HCT116 (cell line): ENCODE data around the gene FRMD4A. TPM values are rescaled to one million over a fixed set of nuclear protein-coding genes. Genes with fewer than 3 reads are reported as not detected.

Experiments
- ATAC-seq: fragments of 200-7000 bp; cut with Tn5 transposase; 2 replicates; pipeline ENCODE4 v1.9.1; 2020; ENCODE audit warnings: mild to moderate bottlenecking, moderate library complexity
- BruUV-seq: library from RNA; stranded (reverse); fragments of 400-500 nt; replicated peaks from 2 replicates; lab custom pipeline; 2021; lab: Mats Ljungman, UMichigan
- CTCF ChIA-PET: fragments of 300-600 bp; sonication (Branson Sonifier 250); formaldehyde crosslinking; loops from one replicate; lab custom pipeline; 2021; ENCODE audit warnings: antibody characterized with exemption; lab: Charles Lee
- POLR2A ChIA-PET: fragments of 300-600, 350-600 bp; sonication (Branson Sonifier 250); formaldehyde crosslinking; loops from one replicate; lab custom pipeline; 2021; ENCODE audit warnings: antibody characterized with exemption; lab: Charles Lee
- RAD21 ChIA-PET, 2 experiments: fragments of 300-600 bp; sonication (Branson Sonifier 250); formaldehyde crosslinking; loops; one replicate each; lab custom pipeline; 2023; ENCODE audit warnings: low total read pairs in 2 of 2; ENCODE audit not compliant: uncharacterized antibody in 2 of 2, unreplicated experiment in 2 of 2, low non-redundant PET in 1 of 2; lab: Charles Lee
- DNase-seq: peaks from one replicate; pipeline ENCODE4 v3.0.0-alpha.2; 2010; ENCODE audit warnings: low read depth, low spot score
- H2AFZ ChIP-seq: fragments of 200-600 bp; shearing (Covaris generic), sonication (generic); 2 replicates; pipeline ENCODE4 v1.6.1; 2017; ENCODE audit warnings: low read depth, mixed run types, mixed read lengths, antibody characterized with exemption, low read length; ENCODE audit not compliant: poor library complexity, severe bottlenecking
- H3K27ac ChIP-seq: 2 replicates; pipeline ENCODE4 v1.5.1; 2012; ENCODE audit warnings: low read depth, low read length
- H3K27me3 ChIP-seq: fragments of 200-600 bp; sonication (generic); 2 replicates; pipeline ENCODE4 v1.6.1; 2016; ENCODE audit warnings: mixed run types, low read length, mixed read lengths; ENCODE audit not compliant: insufficient read depth
- H3K36me3 ChIP-seq, 2 experiments: fragments of 200-500 bp in 1 of 2; fragments of 200-600 bp in 1 of 2; sonication (Bioruptor generic) in 1 of 2; sonication (generic) in 1 of 2; 2 replicates each; pipeline versions ENCODE4 v1.5.1 to v1.6.1; 2014 to 2016; ENCODE audit warnings: low read length in 2 of 2, inconsistent platforms in 1 of 2, mixed read lengths in 1 of 2, mixed run types in 1 of 2; ENCODE audit not compliant: insufficient read depth in 2 of 2, control insufficient read depth in 1 of 2
- H3K4me1 ChIP-seq, 2 experiments: fragments of 200-600 bp in 1 of 2; sonication (generic) in 1 of 2; 2 replicates each; pipeline versions ENCODE4 v1.5.1 to v1.6.1; 2012 to 2017; ENCODE audit warnings: low read length in 2 of 2, inconsistent platforms in 1 of 2, mild to moderate bottlenecking in 1 of 2, mixed read lengths in 1 of 2, mixed run types in 1 of 2, moderate library complexity in 1 of 2; ENCODE audit not compliant: insufficient read depth in 2 of 2, control insufficient read depth in 1 of 2
- H3K4me2 ChIP-seq: fragments of 200-600 bp; sonication (generic); 2 replicates; pipeline ENCODE4 v1.6.1; 2017; ENCODE audit warnings: mixed run types, low read length, mixed read lengths
- H3K4me3 ChIP-seq, 2 experiments: fragments of 200-600 bp in 1 of 2; sonication (generic) in 1 of 2; replicated peaks in 1 of 2; 2 replicates each; pipeline ENCODE4 v1.5.1; 2011 to 2016; ENCODE audit warnings: low read length in 2 of 2, control low read depth in 1 of 2, low read depth in 1 of 2, mild to moderate bottlenecking in 1 of 2, mixed read lengths in 1 of 2, mixed run types in 1 of 2
- H3K79me2 ChIP-seq: fragments of 200-600 bp; sonication (generic); 2 replicates; pipeline ENCODE4 v1.6.1; 2017; ENCODE audit warnings: mild to moderate bottlenecking, mixed run types, low read length, moderate library complexity, mixed read lengths; ENCODE audit not compliant: insufficient read depth
- H3K9ac ChIP-seq: fragments of 200-600 bp; sonication (generic); 2 replicates; pipeline ENCODE4 v1.6.1; 2016; ENCODE audit warnings: low read length, mixed read lengths
- H3K9me2 ChIP-seq: fragments of 200-600 bp; sonication (generic), shearing (Covaris generic); 2 replicates; pipeline ENCODE4 v1.6.1; 2017; ENCODE audit warnings: mixed run types, mild to moderate bottlenecking, moderate library complexity; ENCODE audit not compliant: insufficient read depth
- H3K9me3 ChIP-seq, 2 experiments: fragments of 200-500 bp in 1 of 2; fragments of 200-600 bp in 1 of 2; sonication (Bioruptor generic) in 1 of 2; sonication (generic) in 1 of 2; 2 replicates each; pipeline ENCODE4 v1.6.1; 2014 to 2017; ENCODE audit warnings: low read length in 2 of 2, mixed read lengths in 2 of 2, inconsistent platforms in 1 of 2, low read depth in 1 of 2, mild to moderate bottlenecking in 1 of 2, mixed run types in 1 of 2, moderate library complexity in 1 of 2; ENCODE audit not compliant: control insufficient read depth in 1 of 2, insufficient read depth in 1 of 2
- H4K20me1 ChIP-seq: fragments of 200-600 bp; sonication (generic), shearing (Covaris generic); 2 replicates; pipeline ENCODE4 v1.6.1; 2017; ENCODE audit warnings: mixed run types, mild to moderate bottlenecking, moderate library complexity; ENCODE audit not compliant: insufficient read depth
- CBX3 ChIP-seq: IDR thresholded peaks from 2 replicates; pipeline ENCODE4 v1.6.1; 2012; ENCODE audit warnings: low read depth
- EZH2 ChIP-seq: fragments of 200-600 bp; sonication (generic); IDR thresholded peaks from 2 replicates; pipeline ENCODE4 v1.6.1; 2017; ENCODE audit warnings: antibody characterized with exemption, mixed run types
- EZH2phosphoT487 ChIP-seq: fragments of 200-600 bp; IDR thresholded peaks from 2 replicates; pipeline ENCODE4 v1.6.1; 2018; ENCODE audit warnings: antibody characterized with exemption, borderline replicate concordance
- RAD21 ChIP-seq: IDR thresholded peaks from 2 replicates; pipeline ENCODE4 v1.6.1; 2012; ENCODE audit warnings: low read depth, mild to moderate bottlenecking
- SP1 ChIP-seq: IDR thresholded peaks from 2 replicates; pipeline ENCODE4 v1.6.1; 2012; ENCODE audit warnings: low read depth
- SRF ChIP-seq: IDR thresholded peaks from 2 replicates; pipeline ENCODE4 v1.6.1; 2012; ENCODE audit warnings: low read depth
- TCF7L2 ChIP-seq: IDR thresholded peaks from 2 replicates; pipeline ENCODE4 v1.7.0; 2011; ENCODE audit warnings: borderline replicate concordance, inconsistent platforms; ENCODE audit not compliant: insufficient read depth, insufficient read length; ENCODE audit errors: extremely low read depth
- ZFX ChIP-seq: fragments of 450-650 bp; IDR thresholded peaks from 2 replicates; pipeline ENCODE4 v1.6.1; 2017
- ZNF274 ChIP-seq: fragments of 200-500 bp; sonication (Bioruptor generic); IDR thresholded peaks from 2 replicates; pipeline ENCODE4 v1.6.1; 2014; ENCODE audit warnings: mild to moderate bottlenecking, low read depth, low read length, inconsistent platforms
- intact Hi-C: fragments of 100-400 bp; cut with micrococcal nuclease; formaldehyde crosslinking; loops from 2 replicates; pipeline ENCODE4 v1.10.0; 2022
- total RNA-seq: library from RNA; stranded (reverse); gene quantifications from one replicate; pipeline ENCODE4 v1.2.1, GENCODE V29; 2021; ENCODE audit not compliant: unreplicated experiment
- TF ChIP-seq, protein P1 (sequence below), 3 experiments: fragments of 200-600 bp in 1 of 3; sonication (generic) in 1 of 3; IDR thresholded peaks in 2 of 3; conservative IDR thresholded peaks in 1 of 3; 2 replicates each; pipeline ENCODE4 v1.5.1; 2012 to 2017; ENCODE audit warnings: low read depth in 2 of 3, low read length in 2 of 3, antibody characterized with exemption in 1 of 3, borderline replicate concordance in 1 of 3, control low read depth in 1 of 3, mild to moderate bottlenecking in 1 of 3, mixed read lengths in 1 of 3, mixed run types in 1 of 3, moderate library complexity in 1 of 3; ENCODE audit not compliant: insufficient read depth in 1 of 3

The FRMD4A gene
- total RNA-seq, 1 experiment from 2014 or later: 0.20 TPM

DNA sequence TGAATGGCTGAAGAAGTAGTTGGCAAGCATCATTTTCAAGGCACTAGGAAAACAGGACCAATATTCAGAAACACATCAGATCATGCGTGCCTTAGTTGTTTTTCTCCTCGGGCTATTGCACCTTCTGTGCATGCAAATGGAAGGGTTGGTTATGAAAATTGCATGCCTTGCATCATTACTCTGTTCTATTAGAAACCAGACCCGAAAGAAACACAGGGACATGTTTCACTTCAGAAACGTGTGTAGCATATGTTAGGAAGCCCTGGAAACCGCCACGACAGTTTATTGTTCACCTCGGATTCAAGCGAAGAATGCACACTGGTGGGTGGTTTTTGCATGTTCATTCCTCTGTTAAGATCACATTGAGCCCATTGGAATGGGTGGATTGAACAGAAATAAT is 214.7 kb downstream of the FRMD4A start:
- intact Hi-C loops: no loop called here
- POLR2A ChIA-PET: no interaction called here
- DNase-seq (no peak), ATAC-seq (no peak)
- no peak overlapping the region for H3K4me3 ChIP-seq
- H3K9ac ChIP-seq: no peak overlapping the region
- H3K79me2 ChIP-seq: no peaks in the 10 kb centered on the region
- RAD21 ChIA-PET: no interaction called here
- no peaks in the 10 kb centered on the region for H3K36me3 ChIP-seq
- no peak overlapping the region for H2AFZ ChIP-seq
- no peaks in the 10 kb centered on the region for H3K4me1 ChIP-seq
- H3K4me2 ChIP-seq: no peak overlapping the region
- no peaks in the 10 kb centered on the region for H4K20me1 ChIP-seq
- no peaks in the 10 kb centered on the region for H3K9me3 ChIP-seq
- no TSS peak for BruUV-seq
- H3K27me3 ChIP-seq: peaks cover 3% of the 10 kb centered on the region
- H3K9me2 ChIP-seq: no peaks in the 10 kb centered on the region
- TF ChIP-seq, protein P1, sequence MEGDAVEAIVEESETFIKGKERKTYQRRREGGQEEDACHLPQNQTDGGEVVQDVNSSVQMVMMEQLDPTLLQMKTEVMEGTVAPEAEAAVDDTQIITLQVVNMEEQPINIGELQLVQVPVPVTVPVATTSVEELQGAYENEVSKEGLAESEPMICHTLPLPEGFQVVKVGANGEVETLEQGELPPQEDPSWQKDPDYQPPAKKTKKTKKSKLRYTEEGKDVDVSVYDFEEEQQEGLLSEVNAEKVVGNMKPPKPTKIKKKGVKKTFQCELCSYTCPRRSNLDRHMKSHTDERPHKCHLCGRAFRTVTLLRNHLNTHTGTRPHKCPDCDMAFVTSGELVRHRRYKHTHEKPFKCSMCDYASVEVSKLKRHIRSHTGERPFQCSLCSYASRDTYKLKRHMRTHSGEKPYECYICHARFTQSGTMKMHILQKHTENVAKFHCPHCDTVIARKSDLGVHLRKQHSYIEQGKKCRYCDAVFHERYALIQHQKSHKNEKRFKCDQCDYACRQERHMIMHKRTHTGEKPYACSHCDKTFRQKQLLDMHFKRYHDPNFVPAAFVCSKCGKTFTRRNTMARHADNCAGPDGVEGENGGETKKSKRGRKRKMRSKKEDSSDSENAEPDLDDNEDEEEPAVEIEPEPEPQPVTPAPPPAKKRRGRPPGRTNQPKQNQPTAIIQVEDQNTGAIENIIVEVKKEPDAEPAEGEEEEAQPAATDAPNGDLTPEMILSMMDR (IDR thresholded peaks at IDR 0.05 in 2 of 3, conservative IDR thresholded peaks at IDR 0.05 in 1 of 3; ENCODE audit: borderline replicate concordance in 1 of 3, insufficient read depth in 1 of 3, low read depth in 2 of 3, low read length in 2 of 3): no peak
- TF ChIP-seq TCF7L2: no peak
- no peak for TF ChIP-seq RAD21
- TF ChIP-seq EZH2phosphoT487: no peak
- TF ChIP-seq ZNF274: no peak
- no peak for TF ChIP-seq SRF
- TF ChIP-seq SP1: no peak
- TF ChIP-seq ZFX: no peak
- no peak for TF ChIP-seq EZH2
- TF ChIP-seq CBX3: no peak
- CTCF ChIA-PET: no interaction called here
- no peak overlapping the region for H3K27ac ChIP-seq
